NCI-H69 (cell line): ENCODE results near the gene KCNMA1.

Experiments used
- DNase-seq: peaks from one replicate; lab custom pipeline; 2025; lab: John Stamatoyannopoulos, UW

Gene KCNMA1

GRCh38 chr10:77556990-77557601 lies 80.5 kb downstream of the KCNMA1 start:
- DNase-seq, result peak; percentile 27

- no peak for DNase-seq
Observed at GRCh38 chr10:77555591-77556212, 81.9 kb downstream of the KCNMA1 start.

- no peak for DNase-seq
Observed at GRCh38 chr10:77554996-77555397, 82.6 kb downstream of the KCNMA1 start.

DNA sequence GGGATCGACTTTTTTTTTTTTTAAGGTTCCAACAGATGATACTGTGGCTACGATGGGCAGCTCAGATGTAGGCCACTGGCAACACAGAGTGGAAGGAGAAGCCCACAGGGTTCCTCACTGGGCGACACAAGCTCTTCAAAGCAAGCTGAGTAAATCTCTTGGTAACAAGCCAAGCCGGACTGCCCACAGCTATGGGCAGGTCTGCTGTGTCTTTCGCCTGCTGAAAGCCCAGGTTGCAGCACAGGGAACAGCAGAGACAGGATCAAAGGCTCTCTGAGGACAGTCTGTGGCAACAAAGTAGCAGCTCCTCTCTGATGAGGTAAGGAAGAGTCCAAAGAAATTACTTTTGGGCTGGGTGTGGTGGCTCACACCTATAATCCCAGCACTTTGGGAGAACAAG lies 83.6 kb downstream of the KCNMA1 start:
- peak; percentile 76 for DNase-seq

GRCh38 chr10:77553311-77553710 lies 84.3 kb downstream of the KCNMA1 start:
- peak; percentile 72 for DNase-seq

DNA sequence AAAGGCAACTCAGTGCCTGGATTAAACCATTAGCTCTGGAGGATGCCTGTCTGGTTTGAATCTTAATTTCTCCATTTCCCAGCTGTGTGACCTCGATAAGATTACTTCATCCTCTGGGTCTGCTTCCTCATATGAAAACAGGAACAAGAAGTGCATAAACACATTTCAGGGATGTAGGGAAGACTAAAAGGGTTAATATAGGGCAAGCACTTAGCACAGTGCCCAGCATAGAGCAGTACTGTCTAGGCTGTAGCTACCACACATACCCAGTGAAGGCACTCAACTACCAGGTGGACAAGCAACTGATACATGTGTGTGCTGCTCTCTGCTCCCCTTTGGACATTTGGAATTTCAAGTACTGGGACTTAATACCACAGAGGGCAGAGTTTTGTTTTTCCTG lies 85.4 kb downstream of the KCNMA1 start:
- DNase-seq, result no peak

DNA sequence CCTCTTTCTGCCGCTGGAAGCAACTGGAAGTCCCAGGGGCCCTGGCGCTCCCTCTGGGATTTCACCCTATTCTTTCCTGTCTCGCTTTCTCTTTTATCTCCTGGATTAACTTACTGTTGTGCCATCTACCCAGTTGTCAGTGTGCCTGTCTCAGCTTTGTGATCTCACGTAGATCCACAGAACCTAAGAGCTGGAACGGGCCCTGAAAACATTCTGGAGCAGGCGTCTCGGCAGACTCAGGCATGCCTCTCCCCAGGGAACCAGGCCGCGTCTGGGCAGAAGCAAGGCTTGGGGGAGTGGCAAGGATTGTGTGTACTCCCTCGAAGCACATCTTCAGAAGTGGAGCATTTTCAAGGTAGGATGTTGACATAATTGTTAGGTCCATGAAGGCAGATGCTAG lies 87.2 kb downstream of the KCNMA1 start:
- DNase-seq, result peak; percentile 22

DNA sequence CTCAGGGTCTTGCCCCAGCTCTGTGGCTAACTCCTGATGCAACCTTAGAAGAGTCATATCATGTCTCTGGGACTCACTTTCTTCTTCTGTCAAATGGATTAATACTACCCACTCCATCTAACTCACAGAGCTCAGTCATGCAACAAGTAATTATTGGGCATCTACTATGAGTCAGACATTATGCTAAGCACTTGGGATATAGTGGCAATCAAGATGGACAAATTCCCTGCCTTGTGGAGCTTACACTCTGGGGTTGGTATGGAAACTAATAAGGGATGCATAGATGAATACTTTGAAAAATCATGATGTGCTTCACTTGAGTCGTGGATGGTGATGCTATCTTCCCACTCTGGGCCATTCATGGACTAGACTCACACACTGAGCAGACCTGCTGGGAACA lies 88.9 kb downstream of the KCNMA1 start:
- no peak for DNase-seq

DNA sequence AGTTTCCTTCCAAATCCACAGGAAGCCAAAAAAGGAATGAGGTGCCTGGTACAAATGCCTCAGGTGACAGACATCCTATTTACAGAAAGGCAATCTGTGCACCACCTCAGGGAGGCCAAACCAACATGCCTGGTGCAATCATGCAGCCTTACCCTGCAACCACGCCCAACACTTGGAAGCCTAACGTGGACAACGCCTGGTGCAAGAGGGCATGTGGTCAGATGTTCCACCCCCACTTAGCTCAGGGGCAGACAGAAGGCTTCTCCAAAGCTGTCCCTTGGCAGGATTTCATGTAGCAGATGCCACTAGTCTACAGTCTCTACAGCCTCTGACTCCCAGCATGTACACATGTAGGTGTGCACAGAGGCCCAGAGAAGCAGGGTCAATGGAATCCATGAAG lies 89.5 kb downstream of the KCNMA1 start:
- DNase-seq, result peak; percentile 65

DNA sequence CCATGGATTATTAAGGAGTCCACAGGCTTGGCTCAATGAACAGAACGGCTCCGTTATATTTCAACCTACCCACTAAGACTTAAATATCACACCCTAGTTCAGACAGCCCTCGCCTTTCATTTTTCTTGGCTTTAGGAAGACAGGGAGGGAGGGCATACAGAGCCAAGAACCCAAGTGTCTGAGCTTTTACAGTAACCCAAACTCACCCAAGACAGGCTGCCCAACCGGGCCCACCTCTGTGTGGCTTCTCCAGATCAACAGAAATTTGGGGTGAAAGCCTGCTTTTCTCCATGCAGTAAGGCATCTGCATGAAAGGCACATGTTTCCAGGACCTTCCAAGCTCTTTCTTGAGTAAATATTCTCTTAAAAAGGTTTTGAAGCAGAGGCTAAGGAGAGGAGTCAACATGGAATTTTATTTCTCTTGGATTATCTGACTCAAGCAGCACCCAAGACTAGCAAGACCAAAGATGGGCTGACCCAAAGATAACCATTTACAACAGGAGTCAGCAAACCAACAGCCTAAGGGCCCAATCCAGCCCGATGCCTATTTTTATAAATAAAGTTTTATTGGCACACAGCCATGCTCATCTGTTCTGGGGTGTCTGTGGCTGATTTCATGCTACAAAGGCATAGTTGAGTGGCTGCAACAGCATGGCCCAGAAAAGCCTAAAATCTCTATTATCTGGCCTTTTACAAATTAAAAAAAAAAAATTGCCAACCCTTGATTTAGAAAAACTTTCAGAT lies 90.1 kb downstream of the KCNMA1 start:
- DNase-seq, result no peak

DNA sequence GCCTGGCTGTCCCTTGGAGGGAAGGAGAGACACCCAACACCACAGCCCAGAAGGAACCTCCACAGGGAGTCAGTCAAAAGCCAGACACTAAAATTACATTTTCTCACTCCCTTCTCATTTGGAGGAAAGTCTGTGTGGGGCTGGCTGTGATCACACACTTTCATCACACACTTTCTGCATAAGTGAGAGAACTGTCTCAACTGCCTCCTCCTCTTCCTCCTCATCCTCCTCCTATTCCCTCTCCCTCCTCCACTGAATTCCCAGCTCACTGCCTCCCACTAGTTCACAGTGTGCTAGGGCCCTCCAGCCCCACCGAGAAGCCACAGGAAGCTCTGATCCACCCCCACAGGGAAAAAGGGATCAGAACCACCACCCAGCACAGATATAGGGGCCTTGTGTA lies 91.6 kb downstream of the KCNMA1 start:
- DNase-seq, result peak; percentile 35

GRCh38 chr10:77545585-77545984 lies 92.0 kb downstream of the KCNMA1 start:
- no peak for DNase-seq

GRCh38 chr10:77544617-77545016 lies 93.0 kb downstream of the KCNMA1 start:
- DNase-seq, result no peak

DNA sequence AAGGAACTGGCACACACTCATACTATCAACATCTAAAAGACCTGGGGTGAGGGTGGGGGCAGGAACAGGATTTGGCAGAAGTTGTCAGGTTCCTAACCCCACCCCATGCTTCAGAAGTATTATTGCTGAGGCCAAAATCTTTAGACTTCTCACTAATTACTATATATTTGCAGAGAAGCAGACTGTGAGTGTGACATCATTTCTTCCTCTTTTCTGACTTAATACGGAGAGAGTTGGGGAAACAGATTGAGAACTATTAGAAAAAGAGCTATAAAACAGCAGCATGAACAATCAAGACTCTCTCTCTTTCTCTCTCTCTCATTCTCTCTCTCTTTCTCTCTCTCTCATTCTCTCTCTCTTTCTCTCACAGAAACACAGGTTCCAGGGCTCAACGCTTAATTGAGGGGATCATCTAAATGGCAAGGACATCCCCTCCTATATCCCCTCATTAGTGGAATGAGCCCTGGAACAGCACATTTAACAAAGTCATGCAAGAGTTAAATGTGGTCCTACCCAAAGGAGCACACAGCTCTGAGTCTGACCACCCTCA lies 94.8 kb downstream of the KCNMA1 start:
- DNase-seq, result no peak

GRCh38 chr10:77541944-77542343 lies 95.7 kb downstream of the KCNMA1 start:
- DNase-seq, result no peak

- no peak for DNase-seq
Observed at GRCh38 chr10:77541247-77541646, 96.4 kb downstream of the KCNMA1 start.

DNA sequence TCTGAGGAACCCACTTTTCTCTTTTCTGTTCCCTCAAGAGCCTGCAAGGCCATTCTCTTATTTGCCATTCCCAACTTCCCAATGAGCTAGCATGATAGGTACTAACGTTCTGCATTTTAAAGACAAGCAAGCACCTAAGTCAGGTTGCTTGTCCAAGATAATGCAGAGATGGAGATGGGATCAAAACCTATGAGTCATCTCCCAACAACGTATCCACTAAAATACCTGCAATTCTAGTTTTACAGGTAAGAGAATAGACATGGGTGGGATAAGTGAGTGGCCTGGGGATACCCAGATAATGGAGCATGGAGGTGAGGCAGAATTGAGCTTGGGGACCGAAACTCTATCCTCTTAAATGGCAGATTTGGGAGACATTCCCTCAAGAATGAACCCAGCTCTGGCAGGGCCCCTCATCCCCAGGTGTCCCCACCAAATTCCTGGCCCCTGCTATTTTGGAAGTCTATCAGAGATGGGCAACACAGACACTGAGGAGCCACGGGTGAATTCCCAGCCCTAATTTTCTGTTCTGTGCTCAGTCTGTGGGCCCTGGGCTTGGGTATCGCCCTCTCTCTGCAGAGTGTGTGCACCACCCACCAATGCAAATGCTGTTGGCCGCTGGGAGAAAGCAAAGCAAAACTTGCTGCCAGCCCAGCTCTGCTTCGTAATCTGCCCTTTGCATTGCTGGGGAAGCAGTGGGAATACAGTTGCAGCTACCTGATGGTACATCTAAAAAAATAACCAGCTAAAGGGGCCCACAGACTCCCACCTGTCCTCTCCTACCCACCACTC lies 98.3 kb downstream of the KCNMA1 start:
- no peak for DNase-seq

DNA sequence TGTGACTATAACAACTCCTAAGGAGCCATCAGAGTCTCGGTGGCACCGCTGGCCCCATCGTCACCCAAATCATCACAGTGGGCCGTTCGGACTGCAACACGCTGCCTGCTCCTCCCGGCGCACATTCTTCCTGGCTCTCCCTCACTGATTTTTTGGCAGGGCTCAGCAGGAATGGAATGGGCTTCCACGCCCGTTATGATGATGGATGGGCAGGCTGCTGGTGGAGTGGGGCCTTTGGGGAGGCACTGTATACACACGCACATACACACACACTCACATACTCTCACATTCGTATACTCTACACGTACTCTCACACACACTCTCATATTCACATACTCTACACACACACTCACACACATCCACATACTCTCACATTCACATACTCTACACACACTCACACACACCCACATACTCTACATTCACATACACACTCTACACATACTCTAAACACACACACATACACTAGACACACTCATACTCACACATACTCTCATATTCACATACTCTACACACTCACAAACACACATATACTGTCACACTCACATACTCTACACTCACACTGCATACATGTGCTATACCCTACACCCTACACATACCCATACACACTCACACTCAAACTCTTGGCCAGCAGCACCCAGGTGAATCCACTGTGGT lies 99.8 kb downstream of the KCNMA1 start:
- DNase-seq, result no peak

DNA sequence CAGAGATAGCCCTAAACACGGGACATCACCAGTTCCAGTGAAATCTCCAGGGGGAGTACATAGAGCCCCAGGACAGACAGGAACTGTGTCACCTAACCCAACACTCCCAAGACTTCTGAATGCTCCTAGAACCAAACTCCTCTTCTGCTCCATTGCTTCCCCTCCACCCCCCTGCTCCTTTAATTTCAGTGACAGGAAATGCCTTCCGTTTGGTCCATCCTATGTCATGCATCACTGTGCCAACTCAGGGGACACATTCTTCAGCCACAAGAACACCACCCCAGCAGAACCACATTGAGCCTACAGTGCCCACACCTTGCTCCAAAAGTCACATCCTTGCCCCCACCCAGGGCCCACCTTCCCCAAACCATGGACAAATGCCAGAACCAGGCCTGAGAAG lies 100.5 kb downstream of the KCNMA1 start:
- DNase-seq, result no peak

- peak; percentile 74 for DNase-seq
Observed at GRCh38 chr10:77533887-77534278, 103.7 kb downstream of the KCNMA1 start.

GRCh38 chr10:77533146-77533886 lies 104.3 kb downstream of the KCNMA1 start:
- no peak for DNase-seq
